A549 (cell line): ENCODE results near the gene B3GNT4. TPM values are rescaled to one million over a fixed set of nuclear protein-coding genes. Genes with fewer than 3 reads are reported as not detected.

ENCODE experiments used
- ATAC-seq, 2 experiments: fragments of 200-7000 bp in 1 of 2; fragments of >200 bp in 1 of 2; cut with Nextera tagmentation in 1 of 2; cut with Tn5 transposase in 1 of 2; 3 replicates each; pipeline versions ENCODE4 v1.8.0 to v1.9.1; 2018 to 2020; ENCODE audit warnings: mild to moderate bottlenecking in 1 of 2, moderate library complexity in 1 of 2
- CTCF ChIA-PET: fragments of 300-600 bp; sonication (Branson Sonifier 250); formaldehyde crosslinking; extraction: SDS; loops from one replicate; lab custom pipeline; 2021; ENCODE audit warnings: antibody characterized with exemption, inconsistent platforms; lab: Yijun Ruan, JAX
- POLR2A ChIA-PET: fragments of 350-600 bp; formaldehyde crosslinking; extraction: SDS; loops from one replicate; lab custom pipeline; 2021; ENCODE audit warnings: antibody characterized with exemption, inconsistent platforms; lab: Yijun Ruan, JAX
- DNase-seq, 2 experiments: peaks; one replicate each; pipeline versions ENCODE4 v3.0.0 to v3.0.0-alpha.2; 2011 to 2016; ENCODE audit warnings: low read depth in 1 of 2, low spot score in 1 of 2
- FAIRE-seq: peaks from 2 replicates; lab custom pipeline; 2011; peaks lifted over from hg19 to GRCh38; lab: Jason Lieb, UNC
- H3K27ac ChIP-seq, 2 experiments: fragments of >200 bp; sonication (Bioruptor Twin); formaldehyde crosslinking; 3 replicates each; pipeline ENCODE4 v1.5.1; 2016 to 2017
- H3K4me1 ChIP-seq: fragments of >200 bp; sonication (Bioruptor Twin); formaldehyde crosslinking; 3 replicates; pipeline ENCODE4 v1.6.1; 2016
- H3K4me2 ChIP-seq: fragments of >200 bp; sonication (Bioruptor Twin); formaldehyde crosslinking; 3 replicates; pipeline ENCODE4 v1.6.1; 2016
- H3K4me3 ChIP-seq: fragments of >200 bp; sonication (Bioruptor Twin); formaldehyde crosslinking; 3 replicates; pipeline ENCODE4 v1.5.1; 2016
- H3K9me3 ChIP-seq: fragments of >200 bp; sonication (Bioruptor Twin); formaldehyde crosslinking; 3 replicates; pipeline ENCODE4 v1.6.1; 2016
- BHLHE40 ChIP-seq: IDR thresholded peaks from 2 replicates; pipeline ENCODE4 v1.6.1; 2012; ENCODE audit warnings: low read depth, low read length, inconsistent platforms
- CEBPB ChIP-seq, 2 experiments: fragments of >200 bp in 1 of 2; sonication (Bioruptor Twin) in 1 of 2; formaldehyde crosslinking in 1 of 2; IDR thresholded peaks; 2 replicates each; pipeline ENCODE4 v1.6.1; 2012 to 2016
- CHD2 ChIP-seq: fragments of 150-350 bp; IDR thresholded peaks from 2 replicates; pipeline ENCODE4 v1.6.1; 2014; ENCODE audit warnings: low read length; ENCODE audit not compliant: partially characterized antibody
- CHD4 ChIP-seq: fragments of 200-600 bp; sonication (generic); IDR thresholded peaks from 2 replicates; pipeline ENCODE4 v1.6.1; 2016; ENCODE audit warnings: antibody characterized with exemption, mild to moderate bottlenecking, borderline replicate concordance
- EHF ChIP-seq: fragments of 250-450 bp; sonication (Bioruptor Pico); IDR thresholded peaks from 2 replicates; pipeline ENCODE4 v1.5.0; 2020; ENCODE audit warnings: mild to moderate bottlenecking
- EHMT2 ChIP-seq: fragments of 200-600 bp; sonication (generic); IDR thresholded peaks from 2 replicates; pipeline ENCODE4 v1.6.1; 2016; ENCODE audit warnings: antibody characterized with exemption, low read depth, mild to moderate bottlenecking, moderate library complexity
- ESRRA ChIP-seq: fragments of 150-350 bp; IDR thresholded peaks from 2 replicates; pipeline ENCODE4 v1.6.1; 2014; ENCODE audit warnings: mild to moderate bottlenecking, low read length, borderline replicate concordance
- GATA3 ChIP-seq: IDR thresholded peaks from 2 replicates; pipeline ENCODE4 v1.6.1; 2012; ENCODE audit warnings: borderline replicate concordance
- JUN ChIP-seq, 2 experiments: fragments of >200 bp; sonication (Bioruptor Twin); formaldehyde crosslinking; IDR thresholded peaks; 2 replicates in 1 of 2; 3 replicates in 1 of 2; pipeline ENCODE4 v1.6.1; 2016 to 2017
- JUNB ChIP-seq: fragments of >200 bp; sonication (Bioruptor Twin); formaldehyde crosslinking; IDR thresholded peaks from 2 replicates; pipeline ENCODE4 v1.6.1; 2016
- MAFK ChIP-seq: fragments of 450-650 bp; IDR thresholded peaks from 2 replicates; pipeline ENCODE4 v1.6.1; 2014; ENCODE audit not compliant: partially characterized antibody
- MYC ChIP-seq: IDR thresholded peaks from 2 replicates; pipeline ENCODE4 v1.6.1; 2012; ENCODE audit warnings: mild to moderate bottlenecking, inconsistent platforms, low read length, improper control_type of control experiment, borderline replicate concordance
- NFE2L2 ChIP-seq: fragments of 150-350 bp; conservative IDR thresholded peaks from 2 replicates; pipeline ENCODE4 v1.6.1; 2014; ENCODE audit warnings: low read length
- NPAS2 ChIP-seq: fragments of 250-450 bp; sonication (Bioruptor Pico); IDR thresholded peaks from 2 replicates; pipeline ENCODE4 v1.8.0; 2022; ENCODE audit warnings: mild to moderate bottlenecking, moderate library complexity, borderline replicate concordance
- POLR2AphosphoS2 ChIP-seq: conservative IDR thresholded peaks from 2 replicates; pipeline ENCODE4 v1.6.1; 2012; ENCODE audit warnings: low read length, improper control_type of control experiment, inconsistent platforms
- RAD21 ChIP-seq, 2 experiments: fragments of >200 bp in 1 of 2; sonication (Bioruptor Twin) in 1 of 2; formaldehyde crosslinking in 1 of 2; IDR thresholded peaks in 1 of 2; conservative IDR thresholded peaks in 1 of 2; 2 replicates in 1 of 2; 3 replicates in 1 of 2; pipeline ENCODE4 v1.6.1; 2012 to 2018; ENCODE audit warnings: inconsistent platforms in 1 of 2
- RFX5 ChIP-seq: fragments of 450-650 bp; IDR thresholded peaks from 2 replicates; pipeline ENCODE4 v1.7.1; 2014; ENCODE audit warnings: antibody characterized with exemption, mild to moderate bottlenecking, moderate library complexity
- RNF2 ChIP-seq: fragments of 200-600 bp; sonication (generic); IDR thresholded peaks from 2 replicates; pipeline ENCODE4 v1.6.1; 2016; ENCODE audit warnings: low read depth, mild to moderate bottlenecking, antibody characterized with exemption, moderate library complexity, borderline replicate concordance
- SMC3 ChIP-seq: fragments of >200 bp; sonication (Bioruptor Twin); formaldehyde crosslinking; IDR thresholded peaks from 3 replicates; pipeline ENCODE4 v1.6.1; 2018; ENCODE audit warnings: inconsistent platforms
- ZC3H11A ChIP-seq: fragments of 450-650 bp; IDR thresholded peaks from 2 replicates; pipeline ENCODE4 v1.6.1; 2014; ENCODE audit warnings: antibody characterized with exemption, mild to moderate bottlenecking
- WGBS: methylation state at CpG from one replicate; pipeline ENCODE4 v1.1.6; 2017; ENCODE audit errors: missing lambda C conversion rate; 5-methylcytosine and 5-hydroxymethylcytosine counted together
- polyA plus RNA-seq, 4 experiments: library from polyadenylated mRNA; depleted of rRNA in 3 of 4; stranded (reverse); fragments of >200 nt; fragmentation: RNase III in 1 of 4; extraction: RNeasy Plus Mini Kit Qiagen cat#74134 plus additional on column Dnase treatment in 1 of 4; gene quantifications; 2 replicates in 3 of 4; 3 replicates in 1 of 4; pipeline ENCODE4 v1.2.3, GENCODE V29; 2011 to 2017
- TF ChIP-seq, protein P1 (sequence below): IDR thresholded peaks from 2 replicates; pipeline ENCODE4 v1.6.1; 2012; ENCODE audit warnings: low read depth, borderline replicate concordance
- TF ChIP-seq, protein P2 (sequence below): fragments of 250-450 bp; sonication (Bioruptor Pico); IDR thresholded peaks from 2 replicates; pipeline ENCODE4 v1.5.0; 2020; ENCODE audit warnings: low read depth, mild to moderate bottlenecking, moderate library complexity
- TF ChIP-seq, protein P3 (sequence below): fragments of >200 bp; sonication (Bioruptor Twin); formaldehyde crosslinking; IDR thresholded peaks from 3 replicates; pipeline ENCODE4 v1.6.1; 2016
- TF ChIP-seq, protein P4 (sequence below): fragments of >200 bp; sonication (Bioruptor Twin); formaldehyde crosslinking; IDR thresholded peaks from 2 replicates; pipeline ENCODE4 v1.6.1; 2016
- TF ChIP-seq, protein P5 (sequence below): IDR thresholded peaks from 2 replicates; pipeline ENCODE4 v1.6.1; 2012

The B3GNT4 gene
- polyA plus RNA-seq, 2 of the 4 experiments (the other 2 are of a cell fraction): 0.74 to 1.2 TPM

DNA sequence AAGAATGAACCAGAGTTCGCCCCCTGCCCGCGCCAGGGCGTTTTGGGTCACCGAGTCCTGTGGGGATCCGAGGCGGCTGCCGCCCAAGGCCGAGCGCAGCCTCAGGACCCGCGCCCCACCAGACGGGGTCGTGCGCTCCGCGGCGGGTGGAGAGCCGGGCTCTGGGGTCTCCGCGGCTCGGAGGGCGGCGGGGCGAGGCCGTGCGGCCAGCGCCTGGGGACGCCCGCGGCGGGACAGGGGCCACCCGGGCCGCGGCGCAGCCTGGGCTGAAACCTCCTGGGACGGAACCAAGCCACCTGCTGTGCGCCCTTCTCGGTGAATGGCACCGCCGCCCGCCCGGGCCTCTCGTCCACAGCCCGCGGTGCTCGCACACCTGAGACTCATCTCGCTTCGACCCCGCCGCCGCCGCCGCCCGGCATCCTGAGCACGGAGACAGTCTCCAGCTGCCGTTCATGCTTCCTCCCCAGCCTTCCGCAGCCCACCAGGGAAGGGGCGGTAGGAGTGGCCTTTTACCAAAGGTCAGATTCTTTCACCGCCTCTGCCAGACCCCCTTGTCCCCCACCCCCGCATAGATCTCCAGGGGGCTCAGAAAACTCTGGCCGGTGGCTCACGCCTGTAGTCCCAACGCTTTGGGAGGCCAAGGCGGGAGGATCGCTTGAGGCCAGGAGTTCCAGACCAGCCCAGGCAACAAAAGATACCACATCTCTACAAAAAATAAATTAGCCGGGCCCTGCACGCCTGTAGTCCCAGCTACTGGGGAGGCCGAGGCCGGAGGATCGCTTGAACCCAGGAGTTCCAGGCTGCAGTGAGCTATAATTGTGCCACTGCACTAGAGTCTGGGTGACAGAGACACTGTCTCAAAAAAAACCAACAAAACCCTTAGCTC, 901 bp downstream of the B3GNT4 start:
- ChIA-PET CTCF (interaction anchor here (0.9 to 1.4 kb wide), 3 partner anchors 14 to 150 kb away, joined by 3 to 5 read pairs (median 3); no protein-coding TSS in a partner anchor), POLR2A (interaction anchor here (0.7 to 2.4 kb wide), 2 partner anchors 21 to 72 kb away, joined by 6 to 13 read pairs; partner anchors contain the start of gene DIABLO)
- H3K9me3 ChIP-seq: no peaks in the 10 kb centered on the region
- ATAC-seq (peak in 1 of 2 experiments; percentile 3; a peak in 1 of 6 replicates), DNase-seq (no peak), FAIRE-seq (no peak)
- peak overlapping the region in 1 of 2 experiments; percentile 93; a peak in 4 of 6 replicates for H3K27ac ChIP-seq
- 77% methylated on average over 45 of the region's 71 CpGs for WGBS
- peak overlapping the region; percentile 59 for H3K4me3 ChIP-seq
- TF ChIP-seq, protein P1, sequence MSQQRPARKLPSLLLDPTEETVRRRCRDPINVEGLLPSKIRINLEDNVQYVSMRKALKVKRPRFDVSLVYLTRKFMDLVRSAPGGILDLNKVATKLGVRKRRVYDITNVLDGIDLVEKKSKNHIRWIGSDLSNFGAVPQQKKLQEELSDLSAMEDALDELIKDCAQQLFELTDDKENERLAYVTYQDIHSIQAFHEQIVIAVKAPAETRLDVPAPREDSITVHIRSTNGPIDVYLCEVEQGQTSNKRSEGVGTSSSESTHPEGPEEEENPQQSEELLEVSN: no peak
- TF ChIP-seq SMC3 (no peak), MYC (no peak), NFE2L2 (no peak), RFX5 (no peak), CHD2 (no peak), RNF2 (no peak), JUNB (no peak), EHF (no peak), EHMT2 (no peak), ZC3H11A (no peak), RAD21 (conservative IDR thresholded peaks at IDR 0.05 in 1 of 2, IDR thresholded peaks at IDR 0.05 in 1 of 2) (no peak), BHLHE40 (no peak), JUN (IDR thresholded peaks at IDR 0.05) (no peak)
- TF ChIP-seq, protein P2, sequence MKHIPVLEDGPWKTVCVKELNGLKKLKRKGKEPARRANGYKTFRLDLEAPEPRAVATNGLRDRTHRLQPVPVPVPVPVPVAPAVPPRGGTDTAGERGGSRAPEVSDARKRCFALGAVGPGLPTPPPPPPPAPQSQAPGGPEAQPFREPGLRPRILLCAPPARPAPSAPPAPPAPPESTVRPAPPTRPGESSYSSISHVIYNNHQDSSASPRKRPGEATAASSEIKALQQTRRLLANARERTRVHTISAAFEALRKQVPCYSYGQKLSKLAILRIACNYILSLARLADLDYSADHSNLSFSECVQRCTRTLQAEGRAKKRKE (CRISPR knock-in tag): no peak
- TF ChIP-seq, protein P3, sequence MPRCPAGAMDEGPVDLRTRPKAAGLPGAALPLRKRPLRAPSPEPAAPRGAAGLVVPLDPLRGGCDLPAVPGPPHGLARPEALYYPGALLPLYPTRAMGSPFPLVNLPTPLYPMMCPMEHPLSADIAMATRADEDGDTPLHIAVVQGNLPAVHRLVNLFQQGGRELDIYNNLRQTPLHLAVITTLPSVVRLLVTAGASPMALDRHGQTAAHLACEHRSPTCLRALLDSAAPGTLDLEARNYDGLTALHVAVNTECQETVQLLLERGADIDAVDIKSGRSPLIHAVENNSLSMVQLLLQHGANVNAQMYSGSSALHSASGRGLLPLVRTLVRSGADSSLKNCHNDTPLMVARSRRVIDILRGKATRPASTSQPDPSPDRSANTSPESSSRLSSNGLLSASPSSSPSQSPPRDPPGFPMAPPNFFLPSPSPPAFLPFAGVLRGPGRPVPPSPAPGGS: no peak
- TF ChIP-seq, protein P4, sequence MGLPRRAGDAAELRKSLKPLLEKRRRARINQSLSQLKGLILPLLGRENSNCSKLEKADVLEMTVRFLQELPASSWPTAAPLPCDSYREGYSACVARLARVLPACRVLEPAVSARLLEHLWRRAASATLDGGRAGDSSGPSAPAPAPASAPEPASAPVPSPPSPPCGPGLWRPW: no peak
- H3K4me2 ChIP-seq: peak overlapping the region; percentile 99
- H3K4me1 ChIP-seq: no peaks in the 10 kb centered on the region

DNA sequence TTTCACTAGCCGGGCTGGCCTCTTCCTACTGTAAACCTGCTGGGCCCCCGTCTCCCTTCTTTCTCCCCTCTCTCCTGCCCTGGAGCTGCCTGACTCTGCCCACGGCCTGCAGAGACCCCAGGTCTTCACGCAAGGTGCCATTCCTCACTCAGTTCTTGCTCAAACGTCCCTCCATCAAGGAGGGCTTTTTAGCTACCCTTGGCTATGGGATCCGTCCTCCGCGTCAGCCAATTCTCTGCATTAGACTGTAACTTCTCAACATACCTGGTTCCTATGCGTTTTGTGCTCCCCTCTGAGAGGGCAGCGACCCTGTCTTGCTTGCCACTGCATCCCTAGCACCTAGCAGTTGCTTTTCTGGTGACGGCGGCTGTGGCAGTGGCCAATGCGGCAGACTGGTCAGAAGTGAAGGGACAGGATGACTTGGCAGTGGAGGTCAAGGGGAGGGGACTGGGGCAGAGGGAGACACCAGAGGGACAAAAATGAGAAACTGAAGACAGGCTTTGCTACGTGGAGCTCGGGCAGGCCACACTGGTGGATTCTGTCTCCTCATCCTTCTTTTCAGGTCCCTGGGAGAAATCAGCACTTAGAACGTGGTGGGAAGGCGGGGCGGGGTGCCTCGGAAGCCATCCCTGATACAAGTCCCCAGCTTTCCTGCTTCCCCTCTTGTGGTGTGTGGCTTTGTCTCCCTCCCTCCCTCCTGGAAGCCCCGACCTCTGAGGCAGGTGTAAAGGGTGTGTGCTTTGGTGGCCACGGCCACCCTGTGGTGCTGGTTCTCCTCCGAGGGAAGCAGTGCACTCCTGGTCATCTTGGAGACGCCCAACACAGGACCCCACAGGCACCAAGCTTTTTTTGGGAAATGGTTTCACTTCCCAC, 1.8 kb downstream of the B3GNT4 start:
- Histone ChIP-seq H3K4me1 (no peaks in the 10 kb centered on the region), H3K27ac (no peak overlapping the region), H3K4me2 (no peak overlapping the region), H3K4me3 (no peak overlapping the region), H3K9me3 (no peaks in the 10 kb centered on the region)
- WGBS: 84% methylated on average over 23 of the region's 23 CpGs
- POLR2A ChIA-PET: interaction anchor here (2.0 to 2.4 kb wide), 2 partner anchors 18 to 20 kb away, joined by 5 to 13 read pairs; partner anchors contain the start of gene DIABLO
- peak; percentile 10 to 11; a peak in 5 of 6 replicates for ATAC-seq
- CTCF ChIA-PET: interaction anchor here (0.9 to 1.4 kb wide), 4 partner anchors 13 to 151 kb away, joined by 3 to 6 read pairs (median 6); no protein-coding TSS in a partner anchor
- TF ChIP-seq POLR2AphosphoS2 (peak; percentile 82; the same call in 1 of the 2 replicates), CHD4 (no peak), RFX5 (no peak), RAD21 (conservative IDR thresholded peaks at IDR 0.05 in 1 of 2, IDR thresholded peaks at IDR 0.05 in 1 of 2) (no peak), GATA3 (0 out of 2 replicates have a peak, but pooled peaks have one; percentile 2), NPAS2 (CRISPR knock-in tag) (no peak), ESRRA (no peak), MAFK (no peak), ZC3H11A (no peak), CEBPB (IDR thresholded peaks at IDR 0.05) (no peak)
- TF ChIP-seq, protein P5, sequence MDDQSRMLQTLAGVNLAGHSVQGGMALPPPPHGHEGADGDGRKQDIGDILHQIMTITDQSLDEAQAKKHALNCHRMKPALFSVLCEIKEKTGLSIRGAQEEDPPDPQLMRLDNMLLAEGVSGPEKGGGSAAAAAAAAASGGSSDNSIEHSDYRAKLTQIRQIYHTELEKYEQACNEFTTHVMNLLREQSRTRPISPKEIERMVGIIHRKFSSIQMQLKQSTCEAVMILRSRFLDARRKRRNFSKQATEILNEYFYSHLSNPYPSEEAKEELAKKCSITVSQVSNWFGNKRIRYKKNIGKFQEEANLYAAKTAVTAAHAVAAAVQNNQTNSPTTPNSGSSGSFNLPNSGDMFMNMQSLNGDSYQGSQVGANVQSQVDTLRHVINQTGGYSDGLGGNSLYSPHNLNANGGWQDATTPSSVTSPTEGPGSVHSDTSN: 0 out of 2 replicates have a peak, but pooled peaks have one; percentile 15
- no peak for FAIRE-seq
- DNase-seq: no peak
